Upper lobe of right lung (tissue), 1 donor: ENCODE measurements around the gene SLC25A27. TPM values are rescaled to one million over a fixed set of nuclear protein-coding genes. Genes with fewer than 3 reads are reported as not detected.

ENCODE experiments used
- ATAC-seq: fragments of 200-7000 bp; cut with Tn5 transposase; one replicate; pipeline ENCODE4 v1.9.1; 2020; ENCODE audit warnings: mild to moderate bottlenecking, moderate library complexity
- DNase-seq: peaks from one replicate; pipeline ENCODE4 v3.0.0-alpha.2; 2020
- H3K27ac ChIP-seq: fragments of 200-600 bp; one replicate; pipeline ENCODE4 v1.8.0; 2022
- H3K27me3 ChIP-seq: fragments of 200-600 bp; one replicate; pipeline ENCODE4 v1.8.0; 2022; ENCODE audit warnings: mild to moderate bottlenecking
- H3K36me3 ChIP-seq: fragments of 200-600 bp; one replicate; pipeline ENCODE4 v1.8.0; 2022
- H3K4me1 ChIP-seq: fragments of 200-600 bp; one replicate; pipeline ENCODE4 v1.8.0; 2022
- H3K4me3 ChIP-seq: fragments of 200-600 bp; one replicate; pipeline ENCODE4 v1.8.0; 2022; ENCODE audit warnings: mild to moderate bottlenecking
- H3K9me3 ChIP-seq: fragments of 200-600 bp; one replicate; pipeline ENCODE4 v1.8.0; 2022
- intact Hi-C: fragments of 100-400 bp; cut with DNase I; formaldehyde crosslinking; loops from one replicate; pipeline ENCODE4 v1.11.0; 2022
- total RNA-seq: library from RNA; stranded (reverse); fragmentation: NEBNext Ultra II Directional; extraction: Animal tissue kit (Norgen Biotek cat#: 25700); gene quantifications from one replicate; pipeline ENCODE4 v1.2.1, GENCODE V29; 2021
- TF ChIP-seq, protein P1 (sequence below): fragments of 200-600 bp; IDR thresholded peaks from one replicate; pipeline ENCODE4 v1.8.0; 2022; ENCODE audit warnings: antibody characterized with exemption
- donor health status: DM: no; HTN: yes; CAD: no; lungs with severe emphysema.

SLC25A27 gene
- total RNA-seq, 1 donor from 2014 or later: 17.8 TPM

DNA sequence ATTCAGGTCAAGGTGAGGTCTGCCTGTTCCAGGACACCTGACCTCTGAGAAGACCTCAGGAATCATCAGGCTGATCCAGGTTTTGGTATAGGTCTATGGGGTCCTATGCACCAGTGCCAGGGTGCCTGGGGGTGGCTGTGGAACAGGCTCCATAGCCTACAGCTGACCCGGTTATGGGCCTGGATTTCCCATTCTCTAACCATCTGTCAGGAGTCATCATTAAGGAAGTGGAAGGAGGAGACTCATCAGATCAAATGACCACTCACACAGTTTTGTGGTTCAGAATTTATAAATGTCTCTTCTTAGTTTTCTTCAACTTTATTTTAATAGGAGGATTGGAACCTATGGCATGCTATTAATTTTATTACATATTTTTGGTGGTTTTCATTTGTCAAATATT is 67.6 kb downstream of the SLC25A27 start:
- H3K4me1 ChIP-seq: no peaks in the 10 kb centered on the region
- intact Hi-C loops: no loop called here

More for the DNA sequence above, 67.6 kb downstream of the SLC25A27 start:
- Histone ChIP-seq H3K4me3 (no peak overlapping the region), H3K9me3 (no peaks in the 10 kb centered on the region), H3K27ac (no peak overlapping the region), H3K36me3 (no peaks in the 10 kb centered on the region), H3K27me3 (no peaks in the 10 kb centered on the region)
- ATAC-seq (no peak), DNase-seq (no peak)
- TF ChIP-seq, protein P1, sequence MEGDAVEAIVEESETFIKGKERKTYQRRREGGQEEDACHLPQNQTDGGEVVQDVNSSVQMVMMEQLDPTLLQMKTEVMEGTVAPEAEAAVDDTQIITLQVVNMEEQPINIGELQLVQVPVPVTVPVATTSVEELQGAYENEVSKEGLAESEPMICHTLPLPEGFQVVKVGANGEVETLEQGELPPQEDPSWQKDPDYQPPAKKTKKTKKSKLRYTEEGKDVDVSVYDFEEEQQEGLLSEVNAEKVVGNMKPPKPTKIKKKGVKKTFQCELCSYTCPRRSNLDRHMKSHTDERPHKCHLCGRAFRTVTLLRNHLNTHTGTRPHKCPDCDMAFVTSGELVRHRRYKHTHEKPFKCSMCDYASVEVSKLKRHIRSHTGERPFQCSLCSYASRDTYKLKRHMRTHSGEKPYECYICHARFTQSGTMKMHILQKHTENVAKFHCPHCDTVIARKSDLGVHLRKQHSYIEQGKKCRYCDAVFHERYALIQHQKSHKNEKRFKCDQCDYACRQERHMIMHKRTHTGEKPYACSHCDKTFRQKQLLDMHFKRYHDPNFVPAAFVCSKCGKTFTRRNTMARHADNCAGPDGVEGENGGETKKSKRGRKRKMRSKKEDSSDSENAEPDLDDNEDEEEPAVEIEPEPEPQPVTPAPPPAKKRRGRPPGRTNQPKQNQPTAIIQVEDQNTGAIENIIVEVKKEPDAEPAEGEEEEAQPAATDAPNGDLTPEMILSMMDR: no peak

Other genes starting within 250 kb of the SLC25A27 start
- gene RCAN2, start 161.5 kb upstream of the SLC25A27 start, total RNA-seq: 11.7 TPM
- 7.8 TPM for gene CYP39A1, start 157 bp upstream of the SLC25A27 start, total RNA-seq
- gene TDRD6, start 34.9 kb downstream of the SLC25A27 start, total RNA-seq: 1.0 TPM
- 38.8 TPM for gene PLA2G7, start 82.4 kb downstream of the SLC25A27 start, total RNA-seq
- gene ANKRD66, start 94.0 kb downstream of the SLC25A27 start, total RNA-seq: not detected
- not detected for gene MEP1A, start 140.4 kb downstream of the SLC25A27 start, total RNA-seq